IPS-18c (cell line): ENCODE results near the gene TMPRSS2.
A peak's percentile ranks its signal among the peaks of the same experiment; 100 is the strongest.

Source experiments
- H3K4me3 ChIP-seq: 2 replicates; pipeline ENCODE4 v1.7.0; 2013; ENCODE audit warnings: low read depth, mild to moderate bottlenecking, low read length, moderate library complexity; ENCODE audit not compliant: insufficient read depth
- H3K9me3 ChIP-seq: one replicate; pipeline ENCODE4 v1.6.1; 2013; ENCODE audit warnings: mild to moderate bottlenecking, low read length, moderate library complexity; ENCODE audit not compliant: control insufficient read depth, insufficient read depth

Gene TMPRSS2

DNA sequence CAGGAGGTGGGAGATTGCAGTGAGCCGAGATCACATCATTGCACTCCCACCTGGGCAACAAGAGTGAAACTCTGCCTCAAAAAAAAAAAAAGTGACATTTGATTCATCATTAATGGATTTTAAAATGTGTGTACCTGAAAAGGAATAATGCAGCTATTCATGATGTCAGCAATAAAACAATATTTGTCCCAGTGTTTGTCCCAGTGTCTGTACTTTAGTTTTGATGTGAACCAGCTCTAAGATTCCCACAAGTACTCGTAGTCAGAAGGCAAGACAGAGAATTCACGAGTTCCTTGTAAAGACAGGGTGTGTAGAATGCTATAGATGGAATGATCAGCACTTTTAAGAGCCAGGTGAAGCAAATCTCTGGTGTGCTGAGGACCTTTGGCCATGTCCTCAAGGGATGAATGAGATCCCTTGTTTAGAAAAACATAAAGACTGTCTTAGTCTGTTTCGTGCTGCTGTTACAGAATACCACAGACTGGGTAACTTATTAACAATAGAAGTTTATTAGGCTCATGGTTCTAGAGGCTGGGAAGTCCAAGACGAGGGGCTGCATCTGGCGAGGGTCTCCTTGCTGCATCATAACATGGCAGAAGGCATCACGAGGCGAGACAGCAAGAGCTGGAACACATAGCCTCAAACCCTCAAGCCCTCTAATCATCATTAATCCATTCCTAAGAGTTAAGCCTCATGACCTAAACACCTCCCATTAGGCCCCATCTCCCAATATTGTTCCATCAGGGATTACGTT lies 12.0 kb upstream of the TMPRSS2 start:
- H3K4me3 ChIP-seq: no peak overlapping the region
- no peaks in the 10 kb centered on the region for H3K9me3 ChIP-seq

DNA sequence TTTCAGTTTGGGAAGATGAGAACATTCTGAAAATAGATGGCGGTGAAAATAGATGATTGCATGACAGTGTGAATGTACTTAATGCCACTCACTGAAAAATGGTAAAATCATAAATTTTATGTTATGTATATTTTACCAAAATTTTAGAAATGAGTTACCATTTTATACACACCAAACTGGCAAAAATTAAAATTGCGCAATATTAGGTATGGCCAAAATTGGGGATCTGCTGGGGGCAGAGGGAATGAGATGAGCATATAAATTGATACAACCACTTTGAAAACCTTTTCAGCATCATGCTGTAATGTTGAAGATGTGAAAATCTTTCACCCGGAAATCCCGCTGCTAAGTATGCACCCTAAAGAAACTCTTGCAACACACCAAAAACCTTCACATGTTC lies 10.8 kb upstream of the TMPRSS2 start:
- Histone ChIP-seq H3K9me3 (no peaks in the 10 kb centered on the region), H3K4me3 (no peak overlapping the region)

GRCh38 chr21:41511858-41512257 lies 3.9 kb upstream of the TMPRSS2 start:
- no peaks in the 10 kb centered on the region for H3K9me3 ChIP-seq
- no peak overlapping the region for H3K4me3 ChIP-seq

GRCh38 chr21:41510500-41510899 lies 2.5 kb upstream of the TMPRSS2 start:
- Histone ChIP-seq H3K9me3 (no peaks in the 10 kb centered on the region), H3K4me3 (no peak overlapping the region)

DNA sequence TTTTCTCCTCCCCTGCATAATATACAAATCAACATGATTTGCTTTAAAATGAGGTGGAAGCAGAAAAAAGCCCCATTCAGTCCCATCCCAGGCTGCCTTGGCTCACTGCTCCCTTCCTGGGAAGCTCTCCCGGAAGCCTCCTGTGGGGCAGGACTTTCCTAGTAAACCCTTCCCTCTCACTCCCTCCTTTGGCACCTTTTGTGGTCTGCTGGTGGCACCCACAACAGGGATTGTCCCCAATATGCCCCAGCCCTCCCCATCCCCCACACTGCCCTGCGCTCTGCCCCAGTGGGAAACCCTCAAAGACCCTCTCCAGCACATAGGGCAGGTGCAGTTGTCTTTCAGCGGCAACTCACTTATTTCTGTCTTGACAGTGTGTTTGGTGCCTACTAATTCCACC lies 1.8 kb upstream of the TMPRSS2 start:
- no peaks in the 10 kb centered on the region for H3K9me3 ChIP-seq

GRCh38 chr21:41509145-41509496 lies 1.2 kb upstream of the TMPRSS2 start:
- no peaks in the 10 kb centered on the region for H3K9me3 ChIP-seq
- H3K4me3 ChIP-seq: no peak overlapping the region

More for the DNA sequence above, 1.8 kb upstream of the TMPRSS2 start:
- H3K4me3 ChIP-seq: no peak overlapping the region

DNA sequence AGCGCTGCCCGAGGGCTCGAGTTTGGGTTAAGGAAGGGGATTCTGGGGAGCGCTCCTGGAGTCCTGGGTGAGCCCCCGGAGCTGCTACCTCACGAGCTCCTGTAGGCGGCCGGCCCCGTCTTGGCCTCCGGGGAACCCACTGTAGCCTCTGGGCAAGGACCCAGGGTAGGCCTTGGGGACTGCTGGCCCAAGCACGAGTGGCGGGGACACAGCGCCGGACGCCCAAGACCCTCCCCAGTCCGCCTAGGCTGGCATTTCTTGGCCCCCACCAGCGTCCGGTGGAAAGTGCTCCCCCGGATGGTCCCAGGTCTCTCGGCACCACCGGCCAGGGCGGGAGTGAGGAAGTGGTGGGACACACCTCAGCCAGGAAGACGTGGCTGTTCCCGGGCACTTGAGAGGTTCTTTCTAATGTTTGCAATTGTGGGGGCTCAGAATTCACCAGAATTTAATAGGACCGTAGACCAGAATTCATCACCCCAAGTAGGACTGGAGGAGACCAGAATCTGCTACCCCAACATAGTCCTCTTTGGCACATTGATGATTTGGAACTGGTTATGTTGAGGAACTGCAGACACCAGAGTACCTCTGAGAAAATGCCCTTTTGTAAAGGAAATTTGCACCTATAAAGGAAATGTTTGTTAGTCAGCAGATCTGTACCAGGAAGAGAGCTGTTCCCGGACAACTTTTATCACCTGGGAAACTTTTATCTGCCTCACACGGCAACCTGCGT lies 622 bp upstream of the TMPRSS2 start:
- peak overlapping the region; percentile 72 for H3K4me3 ChIP-seq

GRCh38 chr21:41506611-41507520 lies 1.1 kb downstream of the TMPRSS2 start:
- no peaks in the 10 kb centered on the region for H3K9me3 ChIP-seq
- H3K4me3 ChIP-seq: peak overlapping the region; percentile 79

More for the DNA sequence above, 622 bp upstream of the TMPRSS2 start:
- no peaks in the 10 kb centered on the region for H3K9me3 ChIP-seq

DNA sequence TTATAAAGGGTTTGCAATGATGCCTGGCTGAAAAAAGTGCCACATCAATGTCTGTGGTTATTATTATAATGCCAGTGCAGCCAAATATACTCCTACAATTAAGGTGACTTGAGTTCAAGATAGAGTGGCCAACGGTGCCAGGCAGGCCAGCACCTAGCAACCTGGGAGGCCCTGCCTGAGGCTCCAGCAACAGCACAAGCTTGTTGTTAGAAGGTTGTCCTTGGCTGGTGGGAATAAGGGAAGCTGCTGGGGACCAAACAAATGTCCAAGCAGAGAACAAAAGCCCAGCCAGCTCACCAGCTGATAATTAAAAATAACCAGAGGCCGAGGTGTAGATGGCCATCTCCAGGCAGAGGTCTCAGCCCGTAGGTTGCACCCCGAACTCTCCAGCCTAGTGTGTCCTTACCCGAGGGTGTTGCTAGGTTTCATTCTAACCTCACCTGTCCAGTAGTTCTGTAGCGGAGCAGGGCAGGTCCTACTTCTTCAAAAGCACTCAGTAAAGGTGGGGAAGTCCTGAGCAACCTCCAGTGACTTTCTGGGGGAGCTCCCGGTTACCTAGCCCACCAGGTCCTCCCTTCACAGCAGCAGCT lies 1.9 kb downstream of the TMPRSS2 start:
- H3K9me3 ChIP-seq: no peaks in the 10 kb centered on the region

GRCh38 chr21:41504030-41504429 lies 3.9 kb downstream of the TMPRSS2 start:
- H3K9me3 ChIP-seq: no peaks in the 10 kb centered on the region
- H3K4me3 ChIP-seq: no peak overlapping the region

More for the DNA sequence above, 1.9 kb downstream of the TMPRSS2 start:
- H3K4me3 ChIP-seq: peak overlapping the region; percentile 79; the same call in 1 of the 2 replicates

GRCh38 chr21:41503331-41503730 lies 4.6 kb downstream of the TMPRSS2 start:
- H3K4me3 ChIP-seq: no peak overlapping the region

GRCh38 chr21:41501919-41502318 lies 6.0 kb downstream of the TMPRSS2 start:
- H3K4me3 ChIP-seq: no peak overlapping the region
- no peaks in the 10 kb centered on the region for H3K9me3 ChIP-seq

More at GRCh38 chr21:41503331-41503730, 4.6 kb downstream of the TMPRSS2 start:
- H3K9me3 ChIP-seq: no peaks in the 10 kb centered on the region

GRCh38 chr21:41500931-41501381 lies 7.0 kb downstream of the TMPRSS2 start:
- Histone ChIP-seq H3K9me3 (no peaks in the 10 kb centered on the region), H3K4me3 (no peak overlapping the region)

- H3K9me3 ChIP-seq: no peaks in the 10 kb centered on the region
- H3K4me3 ChIP-seq: no peak overlapping the region
These were observed 7.6 kb downstream of the TMPRSS2 start for GRCh38 chr21:41500363-41500762.

DNA sequence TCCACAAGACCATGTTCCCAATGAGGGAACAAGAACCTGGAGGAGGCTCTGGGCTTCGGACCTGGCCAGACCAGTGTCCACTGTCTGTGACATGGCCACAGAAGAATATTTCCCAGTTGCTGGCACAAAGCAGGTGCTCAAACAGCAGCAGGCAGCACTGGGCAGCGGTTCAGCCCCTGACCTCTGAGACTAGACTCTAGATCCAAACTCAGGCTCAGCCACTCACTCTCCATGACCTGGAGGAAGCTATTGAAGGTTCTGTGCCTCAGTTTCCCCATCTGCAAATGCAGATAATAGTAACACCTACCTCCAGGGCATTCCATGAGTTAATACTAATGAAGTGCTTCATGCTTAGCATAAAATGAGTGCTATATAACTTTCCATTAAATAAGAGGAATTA lies 8.0 kb downstream of the TMPRSS2 start:
- Histone ChIP-seq H3K4me3 (no peak overlapping the region), H3K9me3 (no peaks in the 10 kb centered on the region)

GRCh38 chr21:41497788-41498187 lies 10.2 kb downstream of the TMPRSS2 start:
- H3K4me3 ChIP-seq: no peak overlapping the region
- no peaks in the 10 kb centered on the region for H3K9me3 ChIP-seq

DNA sequence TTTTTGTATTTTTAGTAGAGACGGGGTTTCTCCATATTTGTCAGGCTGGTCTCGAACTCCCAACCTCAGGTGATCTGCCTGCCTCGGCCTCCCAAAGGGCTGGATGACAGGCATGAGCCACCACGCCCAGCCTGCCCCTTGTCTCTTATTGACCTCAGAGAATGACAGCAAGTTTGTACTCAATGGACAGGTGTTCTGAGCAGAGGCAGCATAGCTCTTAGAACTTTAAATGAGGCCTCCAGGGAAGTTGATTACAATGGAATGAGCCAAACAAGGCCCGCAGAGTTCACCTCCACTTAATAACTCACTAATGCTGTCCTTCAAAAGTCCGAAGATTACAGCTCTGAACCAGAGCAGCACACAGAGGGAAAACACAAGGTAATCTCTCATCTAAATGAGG lies 10.9 kb downstream of the TMPRSS2 start:
- H3K9me3 ChIP-seq: no peaks in the 10 kb centered on the region
- no peak overlapping the region for H3K4me3 ChIP-seq
